SIG-M5 treated with dmso at 0.1 percent for 504 hours (cell line): Measurements from ENCODE around the gene OR56B4.
"Not testable (repeated sequence)": the region's sequence is repeated elsewhere in the genome, so short reads cannot be mapped to it uniquely, and the experiment has no call there.

Experiments used
- DNase-seq: peaks from one replicate; lab custom pipeline; 2025; ENCODE audit not compliant: unreplicated experiment; lab: John Stamatoyannopoulos, UW

The OR56B4 gene

DNA sequence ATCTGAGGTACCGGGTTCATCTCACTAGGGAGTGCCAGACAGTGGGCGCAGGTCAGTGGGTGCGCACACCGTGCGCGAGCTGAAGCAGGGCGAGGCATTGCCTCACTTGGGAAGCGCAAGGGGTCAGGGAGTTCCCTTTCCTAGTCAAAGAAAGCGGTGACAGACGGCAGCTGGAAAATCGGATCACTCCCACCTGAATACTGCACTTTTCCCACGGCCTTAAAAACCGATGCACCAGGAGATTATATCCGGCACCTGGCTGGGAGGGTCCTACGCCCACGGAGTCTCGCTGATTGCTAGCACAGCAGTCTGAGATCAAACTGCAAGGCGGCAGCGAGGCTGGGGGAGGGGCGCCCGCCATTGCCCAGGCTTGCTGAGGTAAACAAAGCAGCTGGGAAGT, 36.3 kb downstream of the OR56B4 start:
- DNase-seq = not testable (repeated sequence)

DNA sequence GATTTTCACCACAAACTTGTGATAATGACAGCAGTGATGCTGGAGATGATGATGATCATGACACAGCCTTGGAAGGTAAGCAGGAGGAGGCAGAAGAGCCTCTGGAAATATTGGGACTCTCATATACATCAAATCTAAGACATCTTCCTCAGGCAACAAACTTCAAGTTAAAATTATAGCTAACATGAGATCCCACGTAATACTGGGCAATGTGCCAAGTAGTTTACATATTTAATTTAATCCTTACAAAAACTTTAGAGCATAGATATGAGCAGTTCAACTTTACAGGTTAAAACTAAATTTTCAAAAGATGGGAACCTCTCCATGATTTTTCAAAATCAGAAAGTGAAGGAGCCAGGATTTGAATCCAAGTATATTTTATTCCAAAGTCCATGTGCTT, 43.6 kb downstream of the OR56B4 start:
- DNase-seq = no peak

DNA sequence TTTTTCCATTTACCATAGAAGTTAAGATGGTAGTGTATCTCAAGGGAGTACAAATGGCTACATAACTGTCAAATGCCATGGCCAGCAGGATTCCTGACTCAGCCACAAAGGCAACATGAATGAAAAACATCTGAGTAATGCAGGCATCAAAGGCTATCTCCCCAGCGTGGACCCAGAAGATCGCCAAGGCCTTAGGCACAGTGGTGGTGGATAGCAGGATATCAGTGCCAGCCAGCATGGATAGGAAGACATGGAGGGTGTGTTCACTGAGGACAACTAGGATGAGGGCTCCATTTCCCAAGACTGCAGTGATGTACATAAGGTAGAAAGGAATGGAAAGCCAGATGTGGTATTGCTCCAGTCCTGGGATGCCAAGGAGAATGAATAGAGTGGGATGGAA, 44.6 kb downstream of the OR56B4 start:
- DNase-seq = no peak

DNA sequence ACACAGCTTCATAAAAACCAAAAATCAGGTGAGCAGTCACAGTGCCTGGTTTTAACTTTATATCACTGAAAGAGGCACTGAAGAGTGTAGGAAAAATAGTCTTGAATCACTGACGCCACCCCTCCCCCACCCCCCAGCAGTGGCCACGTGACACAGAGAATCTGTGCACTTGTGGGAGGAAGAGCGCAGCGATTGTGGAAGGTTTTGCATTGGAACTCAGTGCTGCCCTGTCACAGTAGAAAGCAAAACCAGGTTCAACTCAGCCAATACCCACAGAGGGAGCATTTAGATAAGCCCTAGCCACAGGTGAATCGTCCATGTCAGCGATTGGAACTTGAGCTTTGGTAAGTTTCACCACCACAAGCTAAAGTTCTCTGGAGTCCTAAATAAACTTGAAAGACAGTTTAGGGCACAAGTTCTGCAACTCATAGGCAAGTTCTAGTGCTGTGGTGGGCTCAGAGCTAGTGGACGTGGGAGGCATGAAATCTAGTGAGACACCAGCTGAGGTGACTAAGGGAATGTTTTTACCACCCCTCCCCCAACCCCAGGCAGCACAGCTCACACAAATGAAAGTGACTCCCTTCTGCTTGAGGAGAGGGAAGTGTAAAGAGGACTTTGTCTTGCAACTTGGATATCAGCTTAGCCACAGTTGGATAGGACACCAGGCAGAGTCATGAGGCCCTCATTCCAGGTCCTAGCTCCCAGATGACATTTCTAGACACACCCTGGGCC, 49.3 kb downstream of the OR56B4 start:
- DNase-seq = peak; percentile 28
